HT-29 (cell line): ENCODE measurements around the gene TEX36. TPM values are rescaled to one million over a fixed set of nuclear protein-coding genes. Genes with fewer than 3 reads are reported as not detected.
"Not testable (repeated sequence)": the region's sequence is repeated elsewhere in the genome, so short reads cannot be mapped to it uniquely, and the experiment has no call there.

Experiments
- DNase-seq: peaks from one replicate; pipeline ENCODE4 v3.0.0-alpha.2; 2015; ENCODE audit warnings: low spot score
- total RNA-seq: library from RNA; depleted of rRNA; stranded (reverse); fragments of >200 nt; shearing (Covaris generic); gene quantifications from 2 replicates; pipeline ENCODE4 v1.2.3, GENCODE V29; 2014; rRNA removed

Gene TEX36, protein sequence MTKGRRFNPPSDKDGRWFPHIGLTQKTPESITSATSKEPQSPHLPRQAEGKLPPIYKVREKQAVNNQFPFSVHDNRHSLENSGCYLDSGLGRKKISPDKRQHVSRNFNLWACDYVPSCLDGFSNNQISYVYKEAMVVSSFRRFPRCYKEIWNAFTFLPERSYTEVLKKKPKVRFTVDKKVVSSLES
- not detected in 2 replicates for total RNA-seq

DNA sequence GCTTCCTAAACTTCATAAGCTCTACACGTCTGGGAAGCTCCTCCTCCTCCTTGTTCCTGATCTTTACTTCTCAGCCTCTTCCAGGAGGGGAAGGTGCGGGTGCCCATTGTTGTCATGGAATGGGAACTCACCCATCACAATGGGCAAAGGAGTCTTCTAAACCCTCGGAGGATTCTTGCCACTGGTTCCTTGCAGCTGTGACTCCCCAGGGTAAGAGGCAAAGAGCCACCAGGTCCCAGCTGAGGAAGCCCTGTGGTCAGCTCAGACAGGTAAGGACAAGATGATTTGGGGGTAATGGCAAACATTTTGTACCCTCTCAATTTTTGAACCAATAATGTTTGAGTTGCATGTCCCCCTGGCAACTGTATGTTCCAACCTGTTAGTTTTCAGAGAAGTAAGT is at the start of gene TEX36:
Gene TEX36, minus strand, starts transcription at position 101 of the 400 bp plus-strand sequence. CDS start 174 bp downstream, outside the sequence.
- DNase-seq, result no peak

DNA sequence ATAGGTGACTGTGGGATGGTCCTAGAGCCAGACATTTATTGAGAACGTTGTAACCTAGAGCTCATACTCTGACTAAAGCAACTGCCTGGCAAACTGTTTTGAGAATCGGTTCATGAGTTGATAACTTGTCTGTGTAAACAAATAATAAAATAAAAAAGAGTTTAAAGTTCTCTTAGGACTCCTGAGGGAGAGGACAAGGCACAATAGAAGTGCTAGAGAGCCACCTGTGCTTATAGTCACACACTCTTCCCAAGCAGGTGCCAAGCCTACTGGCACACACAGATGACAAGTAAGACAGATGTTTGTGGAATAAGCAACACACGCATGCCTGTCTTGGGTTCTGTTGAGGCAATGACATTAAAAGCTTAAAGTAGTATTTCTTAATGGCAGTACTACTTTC is 44.5 kb upstream of the TEX36 start:
- DNase-seq, result no peak

DNA sequence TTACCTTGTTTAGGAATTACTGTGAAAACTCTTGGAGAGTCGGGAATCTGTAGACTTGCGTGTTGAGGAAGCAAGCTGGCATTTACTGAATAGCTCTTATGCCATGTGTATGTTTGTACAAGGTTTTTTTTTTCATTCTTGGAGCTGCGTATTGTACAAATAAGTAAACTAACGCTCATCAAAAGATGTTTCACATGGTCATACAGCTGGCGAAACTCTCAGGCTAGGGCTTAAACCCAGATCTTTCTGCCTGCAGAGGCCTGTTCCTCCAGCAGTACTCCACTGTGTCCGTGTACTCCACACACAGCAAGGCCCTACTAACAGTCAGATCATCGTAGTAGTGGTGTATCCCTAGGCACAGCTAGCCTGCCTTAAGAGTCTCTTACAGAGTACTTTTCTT is 44.0 kb upstream of the TEX36 start:
- DNase-seq, result no peak

DNA sequence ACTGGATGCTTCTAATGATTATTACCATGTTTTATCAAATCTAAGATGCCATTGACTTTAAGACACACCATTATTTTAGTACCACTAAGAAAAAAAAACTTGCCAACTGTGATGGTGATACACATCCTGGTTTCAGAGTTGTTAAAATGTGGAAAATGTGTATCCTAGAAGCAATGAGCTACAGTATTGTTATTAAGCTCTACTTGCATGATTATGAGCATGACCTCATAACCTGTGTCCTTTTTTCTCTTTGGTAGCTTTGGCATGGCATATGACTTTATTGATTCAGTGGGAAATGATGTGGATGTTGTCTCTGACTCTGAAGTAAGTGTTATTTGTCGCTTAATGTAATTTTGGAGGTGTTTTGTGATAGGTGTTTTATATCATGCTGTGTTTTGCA is 39.8 kb upstream of the TEX36 start:
- no peak for DNase-seq

DNA sequence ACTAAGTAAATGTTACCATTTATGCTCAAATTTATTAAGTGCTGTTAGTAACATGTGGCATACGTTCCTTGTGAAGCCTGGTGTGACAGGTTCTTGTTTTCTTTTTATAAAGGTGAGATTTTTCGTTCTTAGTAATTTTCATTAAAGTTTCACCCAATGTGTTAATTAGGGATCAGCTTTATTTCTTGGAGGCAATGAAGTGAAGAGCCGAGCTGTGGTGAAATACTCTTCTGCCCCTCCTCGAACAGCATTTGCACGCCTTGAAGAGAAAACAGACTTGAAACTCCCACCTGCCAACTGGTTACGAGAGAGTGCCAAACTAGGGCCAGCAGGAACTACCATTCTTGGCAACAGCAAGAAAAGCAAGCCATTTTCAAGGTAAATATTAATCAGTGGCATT is 38.1 kb upstream of the TEX36 start:
- no peak for DNase-seq

DNA sequence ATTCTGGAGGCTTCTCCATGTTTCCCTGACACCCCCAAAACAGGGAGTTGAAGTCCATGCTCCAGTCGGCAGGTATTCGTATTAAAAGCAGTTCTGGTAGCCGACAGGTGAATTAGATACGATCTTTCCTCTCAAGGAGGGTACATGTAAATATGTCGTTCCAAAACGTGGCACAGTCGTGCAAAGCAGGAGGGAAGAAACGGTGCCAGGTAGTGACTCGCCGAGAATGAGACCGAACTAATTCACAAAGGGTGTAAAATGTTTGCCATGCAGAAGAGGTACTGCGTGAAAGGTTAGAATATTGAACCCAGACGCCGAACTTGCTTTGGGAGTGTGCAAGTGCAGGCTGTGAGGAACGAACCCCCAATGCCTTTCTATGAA is 37.0 kb upstream of the TEX36 start:
- DNase-seq, result no peak

DNA sequence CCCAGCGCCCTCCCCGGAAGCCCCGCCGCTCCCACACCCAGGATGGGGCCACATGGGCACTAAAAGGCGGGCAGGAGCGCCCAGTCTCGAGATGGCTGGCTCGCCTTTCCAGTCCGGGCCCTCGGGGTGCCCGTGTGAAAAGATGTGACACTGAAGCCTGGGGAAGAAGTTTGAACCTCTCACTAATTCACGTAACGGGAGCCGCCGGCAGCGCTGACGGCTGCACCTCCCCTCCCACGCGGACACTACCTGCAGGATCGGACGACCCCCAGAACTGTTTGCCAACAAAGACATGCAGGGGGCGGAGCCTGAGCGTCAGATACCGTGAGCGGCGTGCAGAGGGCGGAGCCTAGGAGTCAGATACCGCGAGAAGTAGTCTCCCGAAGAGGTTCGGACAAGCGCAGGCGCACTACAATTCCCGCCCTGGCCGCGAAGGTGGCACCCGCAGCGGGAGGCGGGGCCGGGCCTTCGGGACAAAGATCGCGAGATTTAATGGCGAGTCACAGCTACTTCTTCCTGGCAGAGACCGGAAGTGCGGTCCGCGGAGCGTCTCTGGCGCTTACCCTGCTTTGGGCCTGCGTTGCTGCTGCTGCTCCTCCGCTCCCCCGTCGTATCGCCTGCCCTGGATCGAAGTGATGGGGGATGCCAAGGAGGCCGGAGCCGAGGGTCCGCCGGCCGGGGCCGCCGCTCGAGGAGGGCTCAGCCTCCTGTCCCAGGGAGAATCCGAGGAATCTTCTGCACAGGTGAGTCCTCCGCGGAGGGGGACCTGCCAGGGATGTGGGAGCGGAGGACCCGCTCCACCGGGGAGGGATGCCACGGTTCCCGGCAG is 36.4 kb upstream of the TEX36 start, which contains the start of gene EDRF1:
Gene EDRF1, plus strand, starts transcription at position 537 of the 829 bp plus-strand sequence. Its CDS starts 99 bp downstream, at position 636.
- DNase-seq, result peak; percentile 97

DNA sequence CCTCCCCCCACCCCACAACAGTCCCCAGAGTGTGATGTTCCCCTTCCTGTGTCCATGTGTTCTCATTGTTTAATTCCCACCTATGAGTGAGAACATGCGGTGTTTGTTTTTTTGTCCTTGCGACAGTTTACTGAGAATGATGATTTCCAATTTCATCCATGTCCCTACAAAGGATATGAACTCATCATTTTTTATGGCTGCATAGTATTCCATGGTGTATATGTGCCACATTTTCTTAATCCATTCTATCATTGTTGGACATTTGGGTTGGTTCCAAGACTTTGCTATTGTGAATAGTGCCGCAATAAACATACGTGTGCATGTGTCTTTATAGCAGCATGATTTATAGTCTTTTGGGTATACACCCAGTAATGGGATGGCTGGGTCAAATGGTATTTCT is 31.8 kb upstream of the TEX36 start:
- not testable (repeated sequence) for DNase-seq

DNA sequence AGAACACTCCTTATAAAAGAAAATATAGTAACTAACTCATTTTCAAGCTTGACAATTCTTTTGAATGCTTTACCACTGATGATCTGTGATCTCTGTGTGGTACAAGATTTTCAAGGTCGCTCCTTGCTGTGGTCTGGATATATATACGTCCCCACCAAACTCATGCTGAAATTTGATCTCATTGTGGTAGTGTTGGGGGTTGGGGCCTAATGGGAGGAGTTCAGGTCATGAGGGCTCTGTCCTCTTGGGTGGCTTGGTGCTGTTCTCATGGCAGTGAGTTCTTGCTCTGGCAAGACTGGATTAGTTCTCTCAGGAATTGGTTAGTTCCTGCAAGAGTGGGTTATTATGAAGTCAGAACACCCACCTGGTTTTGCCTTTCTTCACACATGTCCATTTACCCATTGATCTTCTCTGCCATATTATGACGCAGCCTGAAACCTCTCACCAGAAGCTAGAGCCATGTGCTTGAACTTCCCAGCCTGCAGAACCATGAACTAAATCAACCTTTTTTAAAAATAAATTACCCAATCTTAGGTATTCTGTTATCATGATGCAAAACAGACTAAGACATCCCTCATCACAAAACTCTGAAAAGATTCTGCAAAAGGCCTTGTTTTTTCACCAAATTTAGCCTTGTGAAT is 28.3 kb upstream of the TEX36 start:
- no peak for DNase-seq

DNA sequence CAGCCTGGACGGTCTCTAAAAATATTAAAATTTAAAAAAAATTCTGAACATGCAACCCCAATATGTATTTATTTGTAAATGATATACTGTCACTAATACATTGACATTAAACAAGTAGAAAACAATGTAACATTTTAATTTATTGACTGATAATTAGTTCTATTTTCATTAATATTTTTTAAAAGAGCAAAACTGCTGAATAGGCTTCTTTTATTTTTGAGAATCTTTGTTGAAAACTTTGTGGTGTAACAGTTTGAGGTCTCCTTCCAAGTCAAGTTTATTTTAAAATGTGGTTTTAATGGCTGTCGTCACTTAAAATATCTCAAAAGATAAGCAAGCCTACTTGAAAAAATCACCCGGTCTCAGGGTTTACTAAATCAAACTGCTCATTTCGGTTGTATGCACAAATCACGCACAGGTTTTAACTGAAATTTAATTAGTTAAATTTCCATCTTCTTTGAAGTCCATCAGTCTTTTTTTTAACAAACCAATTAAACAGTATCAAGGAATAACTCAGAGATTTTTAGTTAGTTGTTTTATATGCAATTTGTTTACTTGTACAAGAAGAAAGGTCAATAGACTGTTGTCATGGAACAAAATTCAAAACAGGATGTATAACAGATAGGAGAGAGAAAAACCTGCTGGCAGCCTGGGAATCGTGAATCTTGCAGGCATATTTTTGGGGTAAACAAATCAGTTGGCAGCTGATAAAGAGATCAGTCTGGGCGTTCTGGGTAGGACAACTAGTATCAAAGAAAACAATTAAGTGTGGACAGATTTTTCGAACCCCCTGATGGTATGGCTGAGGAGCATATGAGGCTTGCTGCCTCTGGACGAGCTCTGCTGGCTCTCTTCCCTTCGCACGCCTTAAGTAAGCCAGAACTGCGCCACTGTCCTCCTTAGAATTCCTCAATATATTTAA is 26.9 kb upstream of the TEX36 start:
- no peak for DNase-seq

DNA sequence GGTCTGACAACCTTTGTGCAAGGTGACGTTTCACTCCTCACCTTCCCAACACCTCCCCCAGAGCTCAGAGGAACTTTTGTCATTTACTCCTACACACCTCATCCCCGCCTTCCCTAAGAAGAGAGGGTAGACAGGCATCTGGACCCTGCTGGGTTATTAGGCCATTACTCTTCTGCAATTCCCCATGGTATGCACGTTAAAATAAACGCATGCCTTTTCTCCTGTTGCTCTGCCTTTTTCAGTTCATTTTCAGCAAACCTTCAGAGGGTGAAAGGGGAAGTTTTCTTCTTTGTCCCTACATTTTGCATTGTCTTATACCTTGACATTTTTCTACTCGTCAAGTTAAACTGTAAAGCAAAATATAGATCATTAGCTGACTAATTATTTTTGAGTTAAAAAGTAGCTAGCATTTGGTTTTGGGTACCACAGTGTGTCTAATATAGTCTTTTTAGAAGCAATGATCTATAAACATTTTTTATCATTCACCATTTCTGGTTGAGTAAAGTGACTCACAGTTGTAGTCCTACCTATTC is 26.1 kb upstream of the TEX36 start:
- DNase-seq, result no peak

DNA sequence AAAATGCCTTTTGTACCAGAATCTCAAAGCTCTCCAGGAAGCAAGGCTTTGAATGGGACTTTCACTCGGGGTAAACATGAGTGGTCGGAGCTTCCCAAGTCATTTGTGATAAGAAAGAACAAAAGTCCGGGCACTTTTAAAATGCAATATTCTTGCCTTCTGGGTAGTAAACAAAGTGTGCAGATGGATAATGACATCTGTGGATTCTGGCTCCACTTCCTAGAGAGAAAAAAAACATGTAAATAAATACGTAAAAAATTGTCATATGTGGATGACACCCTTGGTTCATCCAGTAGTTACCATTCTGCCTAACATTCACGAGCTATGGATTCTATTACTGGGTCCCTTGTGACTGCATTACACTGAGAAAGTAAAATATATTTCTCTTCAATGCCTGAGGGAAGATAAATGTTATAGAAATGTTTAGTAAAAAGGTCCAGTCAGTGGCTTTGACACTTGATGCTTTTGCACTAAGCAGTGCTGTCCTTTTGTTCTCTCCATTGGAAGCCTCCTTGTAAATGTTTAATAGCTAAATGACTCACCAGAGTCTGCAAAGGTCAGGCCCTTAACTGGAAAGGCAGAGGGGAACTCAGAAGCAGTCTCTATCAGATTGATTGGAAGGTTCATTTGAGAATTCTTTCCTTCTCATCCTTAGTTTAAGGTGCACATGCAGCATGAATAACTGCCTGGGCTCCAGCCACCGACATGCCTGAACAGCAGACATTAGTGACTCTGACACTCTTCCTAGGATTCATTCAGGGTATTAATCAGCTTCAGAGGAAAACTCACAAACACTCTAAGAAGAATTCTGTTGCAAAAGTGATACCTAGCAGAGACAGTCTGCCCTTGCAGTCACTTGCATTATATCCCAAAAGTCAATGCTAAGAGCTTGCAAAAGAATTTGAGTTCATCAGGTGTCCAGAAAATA is 24.8 kb upstream of the TEX36 start:
- DNase-seq, result peak; percentile 49

DNA sequence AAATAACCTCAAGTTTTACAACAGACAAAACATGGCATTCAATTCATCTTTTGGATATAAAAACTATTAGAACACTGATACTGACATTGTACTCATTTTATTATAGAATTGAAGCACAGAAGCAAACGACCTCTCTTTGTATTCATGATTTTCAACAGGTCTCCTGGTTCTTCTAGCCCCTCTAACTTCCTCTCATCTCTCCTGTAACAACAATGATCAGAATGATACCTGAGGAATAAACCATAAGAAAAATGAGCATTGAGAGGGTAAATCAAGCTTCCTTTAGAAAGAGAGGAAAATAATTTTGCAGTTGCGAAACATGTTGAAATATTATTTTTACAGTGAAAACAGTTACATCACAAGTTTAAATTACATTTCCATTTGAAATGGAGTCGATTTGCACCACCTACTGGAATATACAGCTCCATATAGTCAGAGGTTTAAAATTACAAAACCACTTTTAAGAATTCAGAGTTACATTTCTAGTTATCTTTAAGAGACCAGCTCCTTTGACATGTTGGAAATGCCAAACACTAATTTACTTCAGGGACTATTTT is 17.5 kb upstream of the TEX36 start:
- DNase-seq, result no peak

DNA sequence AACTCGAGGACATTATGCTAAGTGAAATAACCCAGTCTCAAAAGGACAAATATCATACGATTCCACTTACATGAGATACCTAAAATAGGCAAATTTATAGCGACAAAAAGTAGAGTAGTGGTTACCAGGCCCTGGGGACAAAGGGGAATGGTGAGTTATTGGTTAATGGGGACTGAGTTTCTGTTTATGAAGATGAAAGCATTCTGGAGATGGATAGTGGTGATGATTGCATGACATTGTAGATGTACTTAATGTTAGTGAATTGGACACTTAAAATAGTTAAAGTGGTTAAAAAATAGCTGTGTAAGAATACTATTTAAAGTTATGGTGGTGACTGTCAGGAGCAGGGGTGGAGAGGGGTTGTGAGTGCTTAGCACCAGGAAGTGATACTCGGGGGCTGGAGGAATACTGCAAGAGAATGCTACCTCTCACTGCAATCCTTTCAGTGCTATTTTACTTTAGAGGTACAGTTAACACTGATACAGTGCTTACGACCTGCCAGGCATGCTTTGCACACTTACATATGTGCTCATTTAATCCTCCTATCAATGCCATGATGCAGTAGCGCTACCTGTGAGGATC is 16.7 kb upstream of the TEX36 start:
- no peak for DNase-seq

DNA sequence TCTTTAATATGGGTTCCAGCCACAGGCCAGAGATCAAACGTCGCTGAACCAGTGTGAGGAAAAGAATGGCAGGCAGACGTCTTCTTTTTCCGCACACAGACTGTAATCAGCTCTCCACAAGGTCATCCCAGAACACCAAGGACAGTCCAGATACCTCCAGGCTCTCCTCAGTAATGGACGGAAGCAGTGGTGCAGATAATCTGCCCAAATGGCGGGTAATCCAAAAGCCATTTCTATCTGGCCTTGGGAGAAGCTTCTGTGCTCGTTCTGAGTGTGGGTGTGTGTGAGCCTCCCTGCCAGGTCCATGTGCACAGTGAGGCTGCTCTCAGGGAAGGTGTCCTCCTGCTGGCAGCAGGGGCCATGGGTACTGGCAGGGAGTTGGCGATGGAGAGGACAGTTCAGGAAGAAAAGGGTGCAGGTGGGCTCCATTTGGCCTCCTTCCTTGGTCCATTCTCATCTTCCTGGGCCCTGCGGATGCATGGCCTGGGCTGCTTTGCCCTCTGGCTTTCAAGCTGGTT is 15.6 kb upstream of the TEX36 start:
- no peak for DNase-seq

DNA sequence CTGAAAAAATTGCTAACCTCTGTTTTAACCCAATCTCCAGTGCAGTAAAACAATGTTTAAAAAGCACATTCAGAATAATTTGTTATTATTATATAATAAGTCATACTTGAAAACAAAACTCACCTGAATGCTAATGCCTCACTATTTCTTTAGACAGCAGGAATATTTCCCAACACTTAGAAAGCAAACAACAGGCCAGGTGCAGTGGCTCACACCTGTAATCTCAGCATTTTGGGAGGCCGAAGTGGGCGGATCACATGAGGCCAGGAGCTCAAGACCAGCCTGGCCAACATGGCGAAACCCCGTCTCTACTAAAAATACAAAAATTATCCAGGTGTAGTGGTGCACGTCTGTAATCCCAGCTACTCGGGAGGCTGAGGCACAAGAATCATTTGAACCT is 13.9 kb upstream of the TEX36 start:
- DNase-seq, result not testable (repeated sequence)

DNA sequence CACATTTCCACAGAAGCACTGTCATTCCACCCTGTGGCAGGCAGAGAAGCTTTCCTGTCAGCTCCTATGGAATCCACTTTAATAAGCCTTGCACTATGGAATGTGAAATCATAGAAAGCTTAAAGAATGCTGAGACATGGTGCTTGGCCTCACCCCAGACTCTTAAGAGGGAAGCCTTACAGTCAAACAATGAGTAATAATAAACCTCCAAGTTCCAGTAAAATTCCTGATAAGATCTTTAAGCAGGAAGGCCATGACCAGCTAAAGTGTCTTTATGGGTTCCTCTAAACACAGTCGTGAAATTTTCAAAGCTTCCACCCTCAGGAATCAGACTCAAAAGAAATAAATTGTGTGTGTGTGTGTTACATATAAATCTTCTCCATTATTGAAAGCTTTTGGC is 11.9 kb upstream of the TEX36 start:
- no peak for DNase-seq

DNA sequence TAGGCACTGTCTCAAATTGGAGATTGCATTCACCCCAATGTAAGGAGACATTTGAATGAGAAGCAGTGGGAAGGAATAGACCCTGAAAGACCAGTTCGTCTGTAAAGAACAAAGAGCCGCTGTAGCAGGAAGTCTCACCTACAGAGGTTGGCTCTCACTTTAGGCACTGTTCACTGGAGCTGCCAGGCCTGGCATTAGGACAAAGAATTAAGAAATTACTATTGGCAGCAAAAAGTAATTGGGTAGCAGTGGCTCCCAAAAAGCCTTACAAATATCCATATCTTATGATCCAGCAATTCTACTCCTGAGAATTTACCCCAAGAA is 10.5 kb upstream of the TEX36 start:
- DNase-seq, result no peak
